DOHH2 (cell line): ENCODE measurements around the gene SAAL1.

ENCODE experiments used
- H3F3A ChIP-seq: fragments of 200-600 bp; sonication (generic), shearing (Covaris generic); 2 replicates; pipeline ENCODE4 v1.6.0; 2016; ENCODE audit warnings: antibody characterized with exemption, mild to moderate bottlenecking; ENCODE audit not compliant: control insufficient read depth, insufficient read depth
- H3K27ac ChIP-seq: fragments of 200-600 bp; sonication (generic); 2 replicates; pipeline ENCODE4 v1.5.1; 2014; ENCODE audit warnings: low read depth, mild to moderate bottlenecking, low read length, moderate library complexity
- H3K27me3 ChIP-seq: fragments of 200-600 bp; sonication (generic); 2 replicates; pipeline ENCODE4 v1.6.1; 2014; ENCODE audit warnings: mild to moderate bottlenecking, low read length, mixed read lengths; ENCODE audit not compliant: control insufficient read depth
- H3K36me3 ChIP-seq: fragments of 200-600 bp; sonication (generic); 2 replicates; pipeline ENCODE4 v1.6.1; 2014; ENCODE audit warnings: mild to moderate bottlenecking, low read length, moderate library complexity, mixed read lengths; ENCODE audit not compliant: control insufficient read depth
- H3K4me1 ChIP-seq: fragments of 200-600 bp; sonication (generic); 2 replicates; pipeline ENCODE4 v1.6.1; 2014; ENCODE audit warnings: mild to moderate bottlenecking, low read length, mixed read lengths; ENCODE audit not compliant: control insufficient read depth
- H3K4me2 ChIP-seq: fragments of 200-600 bp; sonication (generic); 2 replicates; pipeline ENCODE4 v1.6.0; 2014; ENCODE audit warnings: mild to moderate bottlenecking, low read length, moderate library complexity
- H3K4me3 ChIP-seq: fragments of 200-600 bp; sonication (generic); 2 replicates; pipeline ENCODE4 v1.5.1; 2014; ENCODE audit warnings: mild to moderate bottlenecking, low read length, mixed read lengths
- H3K79me2 ChIP-seq: fragments of 200-600 bp; sonication (generic); 2 replicates; pipeline ENCODE4 v1.6.1; 2014; ENCODE audit warnings: mild to moderate bottlenecking, low read length, mixed read lengths; ENCODE audit not compliant: control insufficient read depth
- H3K9me2 ChIP-seq: fragments of 200-600 bp; sonication (generic); replicated peaks from 2 replicates; pipeline ENCODE4 v1.6.1; 2014; ENCODE audit warnings: mild to moderate bottlenecking, low read length, mixed read lengths; ENCODE audit not compliant: control insufficient read depth
- H3K9me3 ChIP-seq: fragments of 200-600 bp; sonication (generic); 2 replicates; pipeline ENCODE4 v1.6.1; 2014; ENCODE audit warnings: antibody characterized with exemption, low read length, mixed read lengths; ENCODE audit not compliant: control insufficient read depth, insufficient read depth
- H4K20me1 ChIP-seq: fragments of 200-600 bp; sonication (generic); 2 replicates; pipeline ENCODE4 v1.6.0; 2014; ENCODE audit warnings: low read depth, mild to moderate bottlenecking, antibody characterized with exemption, low read length, moderate library complexity; ENCODE audit not compliant: control insufficient read depth, insufficient read depth
- CTCF ChIP-seq: fragments of 200-600 bp; sonication (generic); IDR thresholded peaks from one replicate; pipeline ENCODE4 v1.5.1; 2014; ENCODE audit warnings: antibody characterized with exemption, mild to moderate bottlenecking, low read depth, low read length; ENCODE audit not compliant: poor library complexity, severe bottlenecking
- EZH2phosphoT487 ChIP-seq: fragments of 200-600 bp; sonication (generic); IDR thresholded peaks from 2 replicates; pipeline ENCODE4 v1.6.1; 2017; ENCODE audit warnings: borderline replicate concordance, mild to moderate bottlenecking, antibody characterized with exemption, low read length, moderate library complexity, mixed read lengths

The SAAL1 gene

DNA sequence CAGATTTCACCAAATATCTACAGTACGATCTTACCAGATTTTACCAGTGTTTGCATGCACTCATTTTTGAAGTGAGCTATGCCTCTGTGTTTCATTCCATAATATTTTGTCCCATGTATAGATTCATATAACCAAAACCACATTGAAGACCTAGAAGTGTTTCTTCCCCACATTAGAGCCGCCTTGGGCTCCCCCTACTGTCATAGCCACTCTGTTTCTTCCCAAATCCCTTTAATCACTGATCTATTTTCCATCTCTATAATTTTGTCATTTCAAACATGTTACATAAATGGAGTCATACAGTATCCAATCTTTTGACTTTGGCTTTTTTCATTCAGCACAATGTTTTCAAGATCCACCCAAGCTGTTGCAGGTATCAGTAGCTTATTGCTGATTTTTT is 39.1 kb upstream of the SAAL1 start:
- Histone ChIP-seq H3K27me3 (peaks cover 7% of the 10 kb centered on the region; the same call in 1 of the 2 replicates), H3K79me2 (no peaks in the 10 kb centered on the region), H4K20me1 (no peaks in the 10 kb centered on the region), H3K36me3 (no peaks in the 10 kb centered on the region), H3K9me3 (no peaks in the 10 kb centered on the region), H3K4me3 (no peak overlapping the region), H3K4me2 (no peak overlapping the region), H3K9me2 (no peaks in the 10 kb centered on the region), H3F3A (no peaks in the 10 kb centered on the region), H3K27ac (no peak overlapping the region), H3K4me1 (no peaks in the 10 kb centered on the region)
- no peak for TF ChIP-seq EZH2phosphoT487
- peak; percentile 32 for TF ChIP-seq CTCF

DNA sequence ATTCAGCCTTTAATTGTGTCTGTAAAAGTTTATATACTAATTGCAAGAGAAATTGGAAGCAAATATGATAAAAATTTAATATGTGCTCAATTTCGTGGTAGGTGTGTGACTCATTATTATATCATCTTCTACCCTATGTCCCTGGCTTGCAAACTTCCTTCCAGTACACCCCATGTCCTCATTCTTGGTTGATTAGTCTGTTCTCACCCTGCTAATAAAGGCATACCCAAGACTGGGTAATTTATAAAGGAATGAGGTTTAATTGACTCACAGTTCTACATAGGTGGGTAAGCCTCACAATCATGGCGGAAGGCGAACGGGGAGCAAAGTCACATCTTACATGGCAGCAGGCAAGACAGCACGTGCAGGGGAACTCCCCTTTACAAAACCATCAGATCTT is 38.4 kb upstream of the SAAL1 start:
- Histone ChIP-seq H3K27ac (no peak overlapping the region), H3K27me3 (peaks cover 10% of the 10 kb centered on the region; the same call in 1 of the 2 replicates), H3K4me1 (no peaks in the 10 kb centered on the region), H4K20me1 (no peaks in the 10 kb centered on the region), H3K9me2 (no peaks in the 10 kb centered on the region), H3F3A (no peaks in the 10 kb centered on the region), H3K36me3 (no peaks in the 10 kb centered on the region), H3K9me3 (no peaks in the 10 kb centered on the region), H3K4me3 (no peak overlapping the region), H3K79me2 (no peaks in the 10 kb centered on the region), H3K4me2 (no peak overlapping the region)
- TF ChIP-seq CTCF (no peak), EZH2phosphoT487 (no peak)

DNA sequence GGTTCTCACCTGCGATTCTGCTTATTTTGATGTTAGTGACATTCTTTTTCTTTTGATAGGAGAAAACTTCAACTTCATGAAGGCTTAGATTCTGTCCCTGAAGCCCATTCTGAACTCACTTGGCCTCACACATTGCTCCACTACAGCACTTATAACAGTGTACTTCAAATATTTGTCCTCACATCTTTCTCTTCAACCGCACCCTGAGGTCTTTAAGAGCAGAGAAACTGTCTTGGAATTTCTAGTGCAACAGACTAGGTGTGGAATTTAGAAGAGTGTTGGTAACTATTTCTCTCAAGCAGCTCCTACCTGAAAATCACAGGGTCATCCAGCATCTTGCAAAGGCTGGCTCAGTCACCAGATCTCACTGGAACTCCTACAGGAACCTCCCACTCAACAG is 34.3 kb upstream of the SAAL1 start:
- H4K20me1 ChIP-seq, result no peaks in the 10 kb centered on the region
- TF ChIP-seq CTCF (no peak), EZH2phosphoT487 (no peak)
- H3K4me3 ChIP-seq, result no peak overlapping the region
- no peak overlapping the region for H3K4me2 ChIP-seq
- H3K27me3 ChIP-seq, result peaks cover 3% of the 10 kb centered on the region; the same call in 1 of the 2 replicates
- H3K9me3 ChIP-seq, result no peaks in the 10 kb centered on the region
- no peak overlapping the region for H3K27ac ChIP-seq
- no peaks in the 10 kb centered on the region for H3K9me2 ChIP-seq
- H3K79me2 ChIP-seq, result no peaks in the 10 kb centered on the region
- H3K36me3 ChIP-seq, result no peaks in the 10 kb centered on the region
- H3F3A ChIP-seq, result no peaks in the 10 kb centered on the region
- no peaks in the 10 kb centered on the region for H3K4me1 ChIP-seq
